Natural killer cell treated with Interleukin-12 subunit alpha and Interleukin-12 subunit beta and Interleukin-15 and Interleukin-18, amount 100 ng/mL, for 72 hours (primary cell): ENCODE measurements around the gene CYP11A1. TPM values are rescaled to one million over a fixed set of nuclear protein-coding genes. Genes with fewer than 3 reads are reported as not detected.

Source experiments
- total RNA-seq, 2 donors: library from RNA; stranded (reverse); gene quantifications; one replicate each; pipeline ENCODE4 v1.2.3, GENCODE V29; 2022

The CYP11A1 gene
- total RNA-seq, 2 donors from 2014 or later: 1.0 TPM; not detected in 1

Other genes starting within 250 kb of the CYP11A1 start
- not detected for gene ISLR2, start 237.1 kb downstream of the CYP11A1 start, total RNA-seq
- gene ISLR, start 193.9 kb downstream of the CYP11A1 start, total RNA-seq: not detected
- gene STRA6, start 164.9 kb downstream of the CYP11A1 start, total RNA-seq: not detected
- gene CCDC33, start 131.3 kb downstream of the CYP11A1 start, total RNA-seq: not detected
- gene SEMA7A, start 66.3 kb upstream of the CYP11A1 start, total RNA-seq: 10 to 100 TPM; 32.1 to 40.8 TPM
- 10 to 100 TPM; 34.3 to 38.9 TPM for gene UBL7, start 93.5 kb upstream of the CYP11A1 start, total RNA-seq
- 100 to 1,000 TPM in 1 of 2 donors, 10 to 100 TPM in 1; 77.1 to 105 TPM for gene ARID3B, start 173.6 kb upstream of the CYP11A1 start, total RNA-seq
- 100 to 1,000 TPM; 148 TPM for gene CLK3, start 248.2 kb upstream of the CYP11A1 start, total RNA-seq